ENCODE measurements around the gene SLC6A6.

DNA sequence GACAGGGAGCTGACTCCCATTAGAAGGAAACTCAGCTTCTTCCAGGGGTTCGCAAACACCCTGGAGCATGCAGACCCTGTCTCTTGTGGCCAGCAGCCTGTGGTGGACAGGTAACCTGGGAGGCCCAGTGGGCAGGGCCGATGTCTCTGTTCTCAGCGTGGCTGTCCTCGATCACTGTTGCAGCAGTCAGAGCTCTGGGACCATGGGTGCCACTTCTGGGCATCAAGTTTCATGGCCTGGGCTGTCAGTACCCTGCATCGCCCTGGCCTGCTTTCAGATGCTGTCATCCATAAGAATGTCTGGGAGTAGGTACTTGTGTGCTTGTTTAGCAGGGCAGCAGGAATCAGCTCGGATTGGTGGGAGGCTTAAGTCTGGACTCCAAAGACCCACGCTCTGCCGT is 54.4 kb downstream of the SLC6A6 start:
- TF ChIP-seq, protein P1, sequence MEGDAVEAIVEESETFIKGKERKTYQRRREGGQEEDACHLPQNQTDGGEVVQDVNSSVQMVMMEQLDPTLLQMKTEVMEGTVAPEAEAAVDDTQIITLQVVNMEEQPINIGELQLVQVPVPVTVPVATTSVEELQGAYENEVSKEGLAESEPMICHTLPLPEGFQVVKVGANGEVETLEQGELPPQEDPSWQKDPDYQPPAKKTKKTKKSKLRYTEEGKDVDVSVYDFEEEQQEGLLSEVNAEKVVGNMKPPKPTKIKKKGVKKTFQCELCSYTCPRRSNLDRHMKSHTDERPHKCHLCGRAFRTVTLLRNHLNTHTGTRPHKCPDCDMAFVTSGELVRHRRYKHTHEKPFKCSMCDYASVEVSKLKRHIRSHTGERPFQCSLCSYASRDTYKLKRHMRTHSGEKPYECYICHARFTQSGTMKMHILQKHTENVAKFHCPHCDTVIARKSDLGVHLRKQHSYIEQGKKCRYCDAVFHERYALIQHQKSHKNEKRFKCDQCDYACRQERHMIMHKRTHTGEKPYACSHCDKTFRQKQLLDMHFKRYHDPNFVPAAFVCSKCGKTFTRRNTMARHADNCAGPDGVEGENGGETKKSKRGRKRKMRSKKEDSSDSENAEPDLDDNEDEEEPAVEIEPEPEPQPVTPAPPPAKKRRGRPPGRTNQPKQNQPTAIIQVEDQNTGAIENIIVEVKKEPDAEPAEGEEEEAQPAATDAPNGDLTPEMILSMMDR (IDR thresholded peaks at IDR 0.05; ENCODE audit: borderline replicate concordance, extremely low read depth, low read length, poor library complexity, severe bottlenecking): no peak
- no peak for TF ChIP-seq EZH2 (IDR thresholded peaks at IDR 0.05; ENCODE audit: borderline replicate concordance, low read depth, low read length, severe bottlenecking)
